ENCODE data around the gene CCDC14.
"Not testable (repeated sequence)": the region's sequence is repeated elsewhere in the genome, so short reads cannot be mapped to it uniquely, and the experiment has no call there.

Gene CCDC14

GRCh38 chr3:123960781-123961507 is at the start of gene CCDC14:
CCDC14 (minus strand) TSS chr3:123961229; CDS start chr3:123961173, 56 bp downstream.
- Histone ChIP-seq H3K4me3 (ENCODE audit: low read length) (peak within 1 kb of the TSS; percentile 85), H3K9me3 (ENCODE audit: control insufficient read depth, low read length) (no peaks in the 10 kb centered on the region), H3K9ac (ENCODE audit: low read length) (peak within 1 kb of the TSS; percentile 92), H3K36me3 (ENCODE audit: control insufficient read depth, insufficient read depth, low read length) (no peaks in the 10 kb centered on the region), H3K4me1 (ENCODE audit: control insufficient read depth, insufficient read depth, low read length) (no peaks in the 10 kb centered on the region), H3K27me3 (ENCODE audit: control insufficient read depth, insufficient read depth, low read length) (no peaks in the 10 kb centered on the region)

DNA sequence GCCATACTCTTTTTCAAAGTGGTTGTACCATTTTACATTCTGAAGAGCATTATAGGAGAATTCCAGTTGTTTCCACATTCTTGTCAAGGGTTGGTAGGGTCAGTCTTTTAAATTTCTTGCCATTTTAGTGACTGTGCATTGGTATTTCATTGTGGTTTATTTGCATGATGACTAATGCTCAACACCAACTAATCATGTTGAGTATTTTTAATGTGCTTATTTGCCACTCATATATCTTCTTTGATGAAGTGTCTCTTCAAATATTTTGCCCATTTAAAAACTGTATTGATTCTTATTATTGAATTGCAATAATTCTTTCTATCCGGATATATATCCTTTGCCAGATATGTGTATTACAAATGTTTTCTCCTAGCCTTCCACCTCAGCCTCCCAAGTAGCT is 47.3 kb upstream of the CCDC14 start:
- H3K9me3 ChIP-seq (ENCODE audit: control insufficient read depth, low read length); H3K4me1 ChIP-seq (ENCODE audit: control insufficient read depth, insufficient read depth, low read length); H3K9ac ChIP-seq (ENCODE audit: low read length); H3K27me3 ChIP-seq (ENCODE audit: control insufficient read depth, insufficient read depth, low read length); H3K4me3 ChIP-seq (ENCODE audit: low read length); H3K36me3 ChIP-seq (ENCODE audit: control insufficient read depth, insufficient read depth, low read length): not testable (repeated sequence)

- Histone ChIP-seq H3K4me1 (ENCODE audit: control insufficient read depth, insufficient read depth, low read length) (no peaks in the 10 kb centered on the region), H3K27me3 (ENCODE audit: control insufficient read depth, insufficient read depth, low read length) (peaks cover 3% of the 10 kb centered on the region), H3K9me3 (ENCODE audit: control insufficient read depth, low read length) (no peaks in the 10 kb centered on the region), H3K36me3 (ENCODE audit: control insufficient read depth, insufficient read depth, low read length) (no peaks in the 10 kb centered on the region), H3K4me3 (ENCODE audit: low read length) (no peak overlapping the region), H3K9ac (ENCODE audit: low read length) (no peak overlapping the region)
These were observed 46.2 kb upstream of the CCDC14 start for GRCh38 chr3:124007186-124007585.

DNA sequence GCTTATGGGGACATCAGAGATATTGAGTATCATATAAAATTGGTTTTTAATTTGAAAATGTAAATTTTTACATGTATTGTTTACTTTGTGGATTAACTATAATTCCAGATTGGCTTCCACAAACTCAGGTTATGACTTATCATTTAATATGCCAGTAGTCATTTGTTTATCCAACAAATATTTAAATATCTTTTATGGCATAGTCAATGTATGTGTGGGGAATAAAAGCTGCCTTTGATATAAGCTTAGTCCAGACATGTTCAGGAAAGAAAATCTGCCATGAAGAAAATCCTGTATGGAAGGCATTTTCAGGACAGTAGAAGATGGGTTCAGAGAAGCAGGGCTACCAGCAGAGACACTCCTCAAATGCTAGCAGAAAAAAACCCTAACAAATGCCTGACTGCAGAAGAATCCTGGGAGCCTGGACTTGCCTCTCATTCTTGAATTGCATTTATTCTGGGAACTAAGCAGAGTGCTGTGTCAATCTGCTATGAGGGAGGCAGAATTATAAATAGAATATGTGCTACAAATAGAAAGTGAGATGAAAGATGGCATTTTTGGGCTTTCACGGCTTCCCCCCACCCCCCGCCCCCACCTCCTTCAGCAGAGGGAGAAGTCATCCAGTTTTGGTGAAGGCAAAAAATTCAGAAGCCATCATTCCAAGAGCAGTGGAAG is 41.5 kb upstream of the CCDC14 start:
- not testable (repeated sequence) for H3K4me1 ChIP-seq (ENCODE audit: control insufficient read depth, insufficient read depth, low read length); H3K27me3 ChIP-seq (ENCODE audit: control insufficient read depth, insufficient read depth, low read length); H3K9me3 ChIP-seq (ENCODE audit: control insufficient read depth, low read length); H3K4me3 ChIP-seq (ENCODE audit: low read length); H3K36me3 ChIP-seq (ENCODE audit: control insufficient read depth, insufficient read depth, low read length); H3K9ac ChIP-seq (ENCODE audit: low read length)

DNA sequence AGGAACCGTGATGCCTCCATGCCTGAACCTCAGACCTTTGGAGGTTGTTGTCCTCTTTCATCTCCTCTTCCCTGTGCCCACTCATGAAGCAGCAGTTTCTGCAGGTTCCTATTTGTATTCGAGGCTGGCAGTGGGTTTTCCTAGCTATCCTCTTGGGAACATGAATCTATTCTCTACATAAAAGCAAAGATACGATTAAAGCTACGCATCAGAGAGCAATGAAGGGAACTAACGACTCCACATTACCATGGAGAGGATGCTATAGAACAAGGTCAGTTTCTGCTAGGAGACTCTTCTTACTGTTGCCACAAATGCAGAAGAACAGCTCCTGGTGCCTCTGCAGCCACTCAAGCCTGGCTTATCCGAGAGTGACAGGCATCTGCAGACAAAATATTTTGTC is 40.3 kb upstream of the CCDC14 start:
- not testable (repeated sequence) for H3K4me3 ChIP-seq (ENCODE audit: low read length); H3K9ac ChIP-seq (ENCODE audit: low read length); H3K4me1 ChIP-seq (ENCODE audit: control insufficient read depth, insufficient read depth, low read length); H3K36me3 ChIP-seq (ENCODE audit: control insufficient read depth, insufficient read depth, low read length); H3K27me3 ChIP-seq (ENCODE audit: control insufficient read depth, insufficient read depth, low read length); H3K9me3 ChIP-seq (ENCODE audit: control insufficient read depth, low read length)

DNA sequence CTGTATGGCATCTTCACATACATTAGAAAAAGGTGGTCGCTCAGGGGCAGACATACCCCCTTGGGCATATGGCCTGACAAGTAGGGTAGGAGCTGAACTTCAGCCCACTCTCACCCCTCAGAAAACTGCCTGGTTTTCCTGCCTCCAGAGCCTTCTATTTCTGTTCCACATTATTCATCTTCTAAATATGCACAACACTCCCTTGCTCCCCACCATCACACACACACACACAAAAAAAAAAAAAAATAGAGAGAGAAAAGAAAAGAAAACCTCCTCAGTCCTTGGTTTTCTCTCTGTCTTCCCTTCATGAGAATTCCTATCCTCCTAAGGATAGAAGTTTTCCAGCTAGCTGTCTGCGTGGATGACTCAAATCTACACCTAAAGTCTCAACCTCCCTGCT is 36.5 kb upstream of the CCDC14 start:
- Histone ChIP-seq H3K27me3 (ENCODE audit: control insufficient read depth, insufficient read depth, low read length) (peaks cover 4% of the 10 kb centered on the region), H3K36me3 (ENCODE audit: control insufficient read depth, insufficient read depth, low read length) (no peaks in the 10 kb centered on the region), H3K4me3 (ENCODE audit: low read length) (no peak overlapping the region), H3K9me3 (ENCODE audit: control insufficient read depth, low read length) (no peaks in the 10 kb centered on the region), H3K4me1 (ENCODE audit: control insufficient read depth, insufficient read depth, low read length) (no peaks in the 10 kb centered on the region), H3K9ac (ENCODE audit: low read length) (no peak overlapping the region)

GRCh38 chr3:123993818-123994217 is 32.8 kb upstream of the CCDC14 start:
- Histone ChIP-seq H3K4me1 (ENCODE audit: control insufficient read depth, insufficient read depth, low read length) (no peaks in the 10 kb centered on the region), H3K4me3 (ENCODE audit: low read length) (no peak overlapping the region), H3K9me3 (ENCODE audit: control insufficient read depth, low read length) (no peaks in the 10 kb centered on the region), H3K9ac (ENCODE audit: low read length) (no peak overlapping the region), H3K27me3 (ENCODE audit: control insufficient read depth, insufficient read depth, low read length) (peaks cover 9% of the 10 kb centered on the region), H3K36me3 (ENCODE audit: control insufficient read depth, insufficient read depth, low read length) (no peaks in the 10 kb centered on the region)

DNA sequence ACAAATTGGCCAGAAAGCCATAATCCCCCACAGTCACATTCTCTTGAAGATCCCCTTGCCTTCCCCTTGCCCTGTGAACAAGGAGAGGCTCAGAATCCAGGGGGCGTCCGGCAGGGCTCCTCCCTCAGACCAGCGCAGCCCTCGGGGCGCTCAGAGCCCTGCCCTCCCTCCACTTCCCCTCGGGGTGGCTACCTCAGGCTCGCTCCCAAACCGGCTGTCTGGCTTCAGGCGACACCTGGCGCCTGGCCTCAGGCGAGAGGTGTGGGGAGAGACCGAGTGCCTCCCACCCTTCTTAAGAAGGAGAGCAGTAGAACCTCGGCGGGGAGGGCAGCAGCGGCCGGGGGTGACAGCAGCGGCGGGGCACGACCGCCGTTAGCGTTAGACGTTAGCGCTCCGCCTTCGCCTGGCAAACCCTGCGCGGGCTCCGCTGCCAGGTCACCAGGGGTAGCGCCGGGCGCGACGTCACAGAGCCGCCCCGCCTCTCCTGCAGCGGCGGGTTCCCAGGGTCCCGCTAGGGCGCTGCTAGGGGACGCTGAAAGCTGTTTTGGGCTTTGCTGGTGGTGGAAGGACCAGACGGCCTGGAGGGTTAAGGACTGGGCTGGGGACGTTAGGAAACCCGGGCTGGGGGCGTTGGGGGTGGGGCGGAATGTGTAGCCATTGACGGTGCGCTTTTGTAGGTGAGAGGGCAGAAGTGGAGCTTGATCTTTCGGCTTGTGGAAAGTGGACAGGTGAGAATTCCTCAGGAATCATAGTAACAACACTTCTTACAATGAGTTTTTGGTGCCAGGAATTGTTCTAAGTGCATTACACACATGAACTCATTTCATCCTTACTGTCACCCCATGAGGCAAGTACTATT is 30.9 kb upstream of the CCDC14 start, which contains the start of gene ROPN1:
Gene ROPN1 (minus strand): TSS at position 395 of the 859 bp plus-strand sequence. CDS start 11,643 bp downstream, outside the sequence.
- H3K27me3 ChIP-seq (ENCODE audit: control insufficient read depth, insufficient read depth, low read length); H3K9ac ChIP-seq (ENCODE audit: low read length); H3K4me3 ChIP-seq (ENCODE audit: low read length); H3K4me1 ChIP-seq (ENCODE audit: control insufficient read depth, insufficient read depth, low read length); H3K36me3 ChIP-seq (ENCODE audit: control insufficient read depth, insufficient read depth, low read length); H3K9me3 ChIP-seq (ENCODE audit: control insufficient read depth, low read length): not testable (repeated sequence)

- Histone ChIP-seq H3K36me3 (ENCODE audit: control insufficient read depth, insufficient read depth, low read length) (no peaks in the 10 kb centered on the region), H3K4me3 (ENCODE audit: low read length) (no peak overlapping the region), H3K9me3 (ENCODE audit: control insufficient read depth, low read length) (no peaks in the 10 kb centered on the region), H3K27me3 (ENCODE audit: control insufficient read depth, insufficient read depth, low read length) (peaks cover 9% of the 10 kb centered on the region), H3K9ac (ENCODE audit: low read length) (no peak overlapping the region), H3K4me1 (ENCODE audit: control insufficient read depth, insufficient read depth, low read length) (no peaks in the 10 kb centered on the region)
These were observed 25.4 kb upstream of the CCDC14 start for GRCh38 chr3:123986427-123986826.

- Histone ChIP-seq H3K9me3 (ENCODE audit: control insufficient read depth, low read length) (no peaks in the 10 kb centered on the region), H3K27me3 (ENCODE audit: control insufficient read depth, insufficient read depth, low read length) (peaks cover 9% of the 10 kb centered on the region), H3K36me3 (ENCODE audit: control insufficient read depth, insufficient read depth, low read length) (no peaks in the 10 kb centered on the region), H3K9ac (ENCODE audit: low read length) (no peak overlapping the region), H3K4me3 (ENCODE audit: low read length) (no peak overlapping the region), H3K4me1 (ENCODE audit: control insufficient read depth, insufficient read depth, low read length) (peaks cover 2% of the 10 kb centered on the region)
These were observed 23.9 kb upstream of the CCDC14 start for GRCh38 chr3:123984957-123985356.

DNA sequence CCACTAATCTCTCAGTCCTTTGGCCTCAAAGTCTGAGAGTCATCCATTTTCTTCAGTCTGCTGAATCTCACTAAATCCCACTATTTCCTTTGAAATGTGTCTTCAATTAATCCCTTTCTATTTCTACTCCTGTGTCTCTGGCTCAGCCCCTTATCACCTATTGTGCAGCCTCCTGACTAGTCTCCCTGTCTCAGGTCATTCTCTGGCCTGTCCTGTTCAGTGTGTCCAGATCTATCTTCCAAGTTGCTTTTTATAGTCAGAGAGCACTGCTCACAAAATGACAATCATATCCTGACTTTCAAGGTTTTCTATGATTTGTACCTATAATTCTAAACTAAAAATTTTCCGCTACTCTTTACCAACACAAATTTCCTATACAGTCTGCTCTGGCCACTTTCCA is 23.3 kb upstream of the CCDC14 start:
- no peaks in the 10 kb centered on the region for H3K9me3 ChIP-seq (ENCODE audit: control insufficient read depth, low read length)
- H3K4me1 ChIP-seq (ENCODE audit: control insufficient read depth, insufficient read depth, low read length): peaks cover 5% of the 10 kb centered on the region
- H3K4me3 ChIP-seq (ENCODE audit: low read length): no peak overlapping the region
- H3K27me3 ChIP-seq (ENCODE audit: control insufficient read depth, insufficient read depth, low read length): peaks cover 10% of the 10 kb centered on the region
- H3K9ac ChIP-seq (ENCODE audit: low read length): no peak overlapping the region
- no peaks in the 10 kb centered on the region for H3K36me3 ChIP-seq (ENCODE audit: control insufficient read depth, insufficient read depth, low read length)

- H3K36me3 ChIP-seq (ENCODE audit: control insufficient read depth, insufficient read depth, low read length); H3K27me3 ChIP-seq (ENCODE audit: control insufficient read depth, insufficient read depth, low read length); H3K4me1 ChIP-seq (ENCODE audit: control insufficient read depth, insufficient read depth, low read length); H3K4me3 ChIP-seq (ENCODE audit: low read length); H3K9me3 ChIP-seq (ENCODE audit: control insufficient read depth, low read length); H3K9ac ChIP-seq (ENCODE audit: low read length): not testable (repeated sequence)
These were observed 20.3 kb upstream of the CCDC14 start for GRCh38 chr3:123981317-123981716.

Measured in mucosa of stomach (tissue), 1 donor.